SK-N-MC (cell line): Measurements from ENCODE around the gene MYOF.

Source experiments
- DNase-seq: peaks from one replicate; pipeline ENCODE4 v3.0.0-alpha.2; 2011; ENCODE audit warnings: low read depth, low spot score
- H3K27ac ChIP-seq: fragments of 200-600 bp; sonication (generic); 2 replicates; pipeline ENCODE4 v1.5.1; 2016; ENCODE audit warnings: mixed run types
- H3K36me3 ChIP-seq: fragments of 200-600 bp; sonication (generic); 2 replicates; pipeline ENCODE4 v1.6.1; 2017; ENCODE audit warnings: antibody characterized with exemption, low read length, mixed read lengths; ENCODE audit not compliant: insufficient read depth
- H3K4me3 ChIP-seq: fragments of 200-600 bp; sonication (generic); 2 replicates; pipeline ENCODE4 v1.5.1; 2016
- H3K9ac ChIP-seq: fragments of 200-600 bp; sonication (generic); 2 replicates; pipeline ENCODE4 v1.8.0; 2017; ENCODE audit warnings: mixed run types, mixed read lengths; ENCODE audit not compliant: insufficient read length
- H3K9me3 ChIP-seq: fragments of 200-600 bp; sonication (generic); 2 replicates; pipeline ENCODE4 v1.6.1; 2017; ENCODE audit warnings: low read depth, mild to moderate bottlenecking, antibody characterized with exemption, low read length, moderate library complexity, mixed read lengths
- EZH2 ChIP-seq: fragments of 200-600 bp; sonication (generic); IDR thresholded peaks from one replicate; pipeline ENCODE4 v1.6.1; 2017; ENCODE audit warnings: antibody characterized with exemption
- FOXP2 ChIP-seq: optimal IDR thresholded peaks from 2 replicates; pipeline ENCODE3; 2011; ENCODE audit warnings: mild to moderate bottlenecking, moderate library complexity; ENCODE audit not compliant: insufficient read depth; ENCODE audit errors: extremely low read length, control extremely low read depth
- POLR2AphosphoS5 ChIP-seq: IDR thresholded peaks from 2 replicates; pipeline ENCODE4 v1.6.1; 2012; ENCODE audit warnings: mild to moderate bottlenecking, low read depth, low read length, borderline replicate concordance

The MYOF gene, protein sequence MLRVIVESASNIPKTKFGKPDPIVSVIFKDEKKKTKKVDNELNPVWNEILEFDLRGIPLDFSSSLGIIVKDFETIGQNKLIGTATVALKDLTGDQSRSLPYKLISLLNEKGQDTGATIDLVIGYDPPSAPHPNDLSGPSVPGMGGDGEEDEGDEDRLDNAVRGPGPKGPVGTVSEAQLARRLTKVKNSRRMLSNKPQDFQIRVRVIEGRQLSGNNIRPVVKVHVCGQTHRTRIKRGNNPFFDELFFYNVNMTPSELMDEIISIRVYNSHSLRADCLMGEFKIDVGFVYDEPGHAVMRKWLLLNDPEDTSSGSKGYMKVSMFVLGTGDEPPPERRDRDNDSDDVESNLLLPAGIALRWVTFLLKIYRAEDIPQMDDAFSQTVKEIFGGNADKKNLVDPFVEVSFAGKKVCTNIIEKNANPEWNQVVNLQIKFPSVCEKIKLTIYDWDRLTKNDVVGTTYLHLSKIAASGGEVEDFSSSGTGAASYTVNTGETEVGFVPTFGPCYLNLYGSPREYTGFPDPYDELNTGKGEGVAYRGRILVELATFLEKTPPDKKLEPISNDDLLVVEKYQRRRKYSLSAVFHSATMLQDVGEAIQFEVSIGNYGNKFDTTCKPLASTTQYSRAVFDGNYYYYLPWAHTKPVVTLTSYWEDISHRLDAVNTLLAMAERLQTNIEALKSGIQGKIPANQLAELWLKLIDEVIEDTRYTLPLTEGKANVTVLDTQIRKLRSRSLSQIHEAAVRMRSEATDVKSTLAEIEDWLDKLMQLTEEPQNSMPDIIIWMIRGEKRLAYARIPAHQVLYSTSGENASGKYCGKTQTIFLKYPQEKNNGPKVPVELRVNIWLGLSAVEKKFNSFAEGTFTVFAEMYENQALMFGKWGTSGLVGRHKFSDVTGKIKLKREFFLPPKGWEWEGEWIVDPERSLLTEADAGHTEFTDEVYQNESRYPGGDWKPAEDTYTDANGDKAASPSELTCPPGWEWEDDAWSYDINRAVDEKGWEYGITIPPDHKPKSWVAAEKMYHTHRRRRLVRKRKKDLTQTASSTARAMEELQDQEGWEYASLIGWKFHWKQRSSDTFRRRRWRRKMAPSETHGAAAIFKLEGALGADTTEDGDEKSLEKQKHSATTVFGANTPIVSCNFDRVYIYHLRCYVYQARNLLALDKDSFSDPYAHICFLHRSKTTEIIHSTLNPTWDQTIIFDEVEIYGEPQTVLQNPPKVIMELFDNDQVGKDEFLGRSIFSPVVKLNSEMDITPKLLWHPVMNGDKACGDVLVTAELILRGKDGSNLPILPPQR (N-terminal part only)

DNA sequence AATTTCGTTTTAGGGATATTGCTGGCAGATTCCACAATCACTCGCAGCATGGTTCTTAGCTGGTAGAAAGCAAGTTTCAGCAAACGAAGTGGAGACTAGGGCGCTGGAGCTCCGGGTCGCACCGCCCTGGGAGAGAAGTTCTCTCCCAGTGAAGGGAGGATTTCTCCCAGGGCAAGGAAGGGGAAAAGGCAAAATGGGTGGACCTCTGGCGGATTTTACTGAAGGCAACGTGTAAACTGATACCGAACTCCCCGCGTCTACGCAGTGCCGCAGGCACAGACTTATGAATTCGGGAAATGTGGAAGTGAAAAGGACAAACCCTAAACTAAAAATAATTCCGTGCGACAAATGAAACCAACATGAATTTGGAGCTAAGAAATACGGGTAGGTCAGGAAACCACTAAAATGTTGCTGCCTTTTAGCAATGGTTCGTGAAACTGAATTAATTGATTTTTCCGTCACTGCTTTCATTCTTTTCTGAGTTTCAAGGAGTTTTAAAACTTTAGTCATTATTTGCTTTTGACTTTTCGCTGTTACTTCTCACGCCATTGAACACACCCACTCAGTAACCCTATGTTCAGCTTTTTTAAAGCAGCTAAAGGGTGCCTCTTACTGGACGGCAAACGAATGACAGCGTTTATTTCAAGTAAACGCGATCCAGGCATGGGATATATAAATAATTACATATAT lies at the start of gene MYOF:
MYOF (minus strand) TSS at position 190 of the 690 bp plus-strand sequence; CDS start at position 50, 140 bp downstream.
- Histone ChIP-seq H3K9me3 (no peaks in the 10 kb centered on the region), H3K27ac (no peak within 1 kb of the TSS), H3K4me3 (peak within 1 kb of the TSS; percentile 82), H3K36me3 (no peaks in the 10 kb centered on the region), H3K9ac (no peak within 1 kb of the TSS)
- TF ChIP-seq POLR2AphosphoS5 (no peak), FOXP2 (no peak), EZH2 (no peak)
- no peak for DNase-seq

DNA sequence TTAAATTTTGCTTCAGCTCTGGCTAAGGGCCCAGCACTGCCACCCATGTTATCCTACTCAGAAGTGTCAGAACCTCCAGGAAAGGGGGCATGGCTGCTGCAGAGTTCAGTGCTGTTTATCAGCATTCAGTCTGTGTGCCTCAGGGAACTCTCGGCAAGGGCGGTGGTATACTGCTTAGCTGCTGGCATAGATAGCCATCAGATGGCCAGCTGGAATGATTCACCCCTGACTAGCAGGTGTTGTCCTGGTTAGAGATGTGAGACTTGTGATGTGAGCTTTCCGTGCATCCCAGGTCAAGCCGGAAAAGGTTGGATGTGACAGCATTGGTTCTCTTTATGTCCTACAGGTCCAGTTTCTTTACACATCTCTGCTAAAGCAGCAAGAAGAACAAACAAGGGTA lies 36.4 kb upstream of the MYOF start:
- H3K9ac ChIP-seq = no peak overlapping the region
- TF ChIP-seq EZH2 (no peak), FOXP2 (no peak), POLR2AphosphoS5 (no peak)
- no peak overlapping the region for H3K4me3 ChIP-seq
- no peak overlapping the region for H3K27ac ChIP-seq
- DNase-seq = no peak
- H3K36me3 ChIP-seq = peaks cover 53% of the 10 kb centered on the region
- no peaks in the 10 kb centered on the region for H3K9me3 ChIP-seq

DNA sequence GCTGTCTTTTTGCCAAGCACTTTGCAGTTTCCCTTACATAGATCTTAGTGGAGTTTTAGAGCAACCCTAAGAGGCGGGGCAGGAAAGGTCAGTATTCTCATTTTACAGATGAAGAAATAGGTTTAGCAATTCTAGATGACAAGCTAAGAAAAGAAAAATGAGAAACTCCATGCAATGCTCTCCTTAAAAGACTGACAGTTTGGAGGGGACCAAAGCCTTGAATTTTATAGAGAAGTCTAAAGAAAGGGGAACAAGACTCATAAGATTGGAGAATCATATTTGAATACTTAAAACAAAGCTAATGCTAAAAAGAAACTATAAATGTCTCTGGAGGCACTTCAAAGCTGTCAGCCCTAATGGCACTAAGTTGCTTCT lies 33.9 kb upstream of the MYOF start:
- no peaks in the 10 kb centered on the region for H3K9me3 ChIP-seq
- H3K27ac ChIP-seq = no peak overlapping the region
- no peak overlapping the region for H3K4me3 ChIP-seq
- H3K9ac ChIP-seq = no peak overlapping the region
- H3K36me3 ChIP-seq = peaks cover 50% of the 10 kb centered on the region
- no peak for TF ChIP-seq POLR2AphosphoS5
- TF ChIP-seq FOXP2 = no peak
- TF ChIP-seq EZH2 = no peak
- no peak for DNase-seq

DNA sequence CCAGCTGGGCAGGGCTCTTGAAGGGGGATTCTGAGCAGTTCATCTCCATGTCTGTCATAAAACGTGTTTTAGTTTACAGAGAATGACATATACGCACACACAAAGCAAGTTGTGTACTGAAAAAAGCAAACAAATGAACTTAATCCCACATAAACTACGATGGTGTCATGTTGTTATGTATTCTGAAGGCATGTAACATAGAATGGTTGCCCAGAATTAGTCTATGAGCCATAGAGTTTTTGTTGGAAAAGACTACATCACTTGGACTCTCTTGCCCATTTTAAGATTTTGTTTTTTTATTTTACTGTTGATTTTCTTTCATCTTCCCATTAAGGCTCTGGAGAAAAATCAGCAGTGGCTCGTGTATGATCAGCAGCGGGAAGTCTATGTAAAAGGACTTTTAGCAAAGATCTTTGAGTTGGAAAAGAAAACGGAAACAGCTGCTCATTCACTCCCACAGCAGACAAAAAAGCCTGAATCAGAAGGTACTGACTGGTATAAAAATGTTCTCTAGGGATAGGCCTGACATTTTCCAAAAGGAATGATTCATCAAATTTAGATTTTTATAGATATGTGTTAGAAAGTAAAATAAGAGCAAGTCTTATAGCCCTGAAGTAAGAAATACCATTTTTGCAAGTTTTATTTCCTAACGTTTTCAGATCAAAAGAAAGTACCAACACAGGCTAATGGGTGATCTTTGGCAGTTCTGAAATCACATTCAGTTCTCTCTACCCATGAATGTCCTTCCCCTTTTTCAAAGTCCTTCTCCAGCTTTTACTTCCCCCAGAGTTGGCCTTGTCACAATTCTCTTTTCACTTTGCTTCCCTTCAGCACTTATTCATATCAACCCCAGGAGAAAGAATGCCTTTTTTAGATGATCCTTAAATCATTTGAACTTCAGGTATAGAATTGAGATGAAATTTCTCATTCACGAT lies 33.2 kb upstream of the MYOF start:
- no peak for DNase-seq
- no peak overlapping the region for H3K4me3 ChIP-seq
- H3K9me3 ChIP-seq = no peaks in the 10 kb centered on the region
- H3K36me3 ChIP-seq = peaks cover 44% of the 10 kb centered on the region
- H3K9ac ChIP-seq = no peak overlapping the region
- no peak overlapping the region for H3K27ac ChIP-seq
- TF ChIP-seq POLR2AphosphoS5 = no peak
- TF ChIP-seq EZH2 = no peak
- no peak for TF ChIP-seq FOXP2

DNA sequence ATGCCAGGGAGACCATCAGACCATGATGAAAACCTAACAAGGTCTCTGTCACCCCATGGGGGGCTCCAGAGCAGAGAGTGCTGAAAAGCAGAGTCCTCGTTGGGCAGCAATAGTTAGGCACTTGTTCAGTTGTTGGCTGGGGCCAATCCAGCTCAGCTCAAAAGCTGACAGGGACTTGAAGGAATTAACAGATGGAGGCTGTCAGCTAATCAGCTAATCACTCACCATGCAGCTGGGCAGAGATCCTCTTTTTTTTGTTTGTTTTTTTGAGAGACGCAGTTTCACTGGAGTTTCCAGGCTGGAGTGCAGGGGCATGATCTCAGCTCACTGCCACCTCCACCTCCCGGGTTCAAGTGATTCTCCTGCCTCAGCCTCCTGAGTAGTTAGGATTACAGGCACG lies 32.4 kb upstream of the MYOF start:
- Histone ChIP-seq H3K27ac (no peak overlapping the region), H3K4me3 (no peak overlapping the region), H3K36me3 (peaks cover 36% of the 10 kb centered on the region), H3K9me3 (no peaks in the 10 kb centered on the region), H3K9ac (no peak overlapping the region)
- no peak for DNase-seq
- no peak for TF ChIP-seq POLR2AphosphoS5
- no peak for TF ChIP-seq FOXP2
- no peak for TF ChIP-seq EZH2

DNA sequence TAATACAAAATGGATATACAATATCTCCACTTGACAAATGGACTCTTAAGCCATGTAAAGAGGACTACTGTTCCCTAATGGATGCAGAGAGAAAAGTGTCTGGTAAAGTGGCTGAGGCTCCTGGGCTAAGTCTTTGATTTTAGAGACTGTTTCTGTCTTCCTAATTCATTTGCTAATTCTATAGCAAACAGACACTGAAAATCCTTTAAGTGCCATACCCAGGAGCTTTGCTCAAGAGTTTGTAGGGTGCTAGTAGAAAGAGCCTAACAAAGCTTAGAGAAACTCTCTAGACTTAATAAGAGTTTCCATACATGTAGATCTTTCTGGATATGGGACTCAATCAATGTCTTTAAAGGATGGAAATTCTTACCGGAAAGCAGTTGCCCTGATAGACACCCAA lies 31.0 kb upstream of the MYOF start:
- Histone ChIP-seq H3K36me3 (peaks cover 24% of the 10 kb centered on the region), H3K27ac (no peak overlapping the region), H3K9me3 (no peaks in the 10 kb centered on the region), H3K9ac (no peak overlapping the region), H3K4me3 (no peak overlapping the region)
- no peak for TF ChIP-seq POLR2AphosphoS5
- no peak for TF ChIP-seq FOXP2
- DNase-seq = no peak

DNA sequence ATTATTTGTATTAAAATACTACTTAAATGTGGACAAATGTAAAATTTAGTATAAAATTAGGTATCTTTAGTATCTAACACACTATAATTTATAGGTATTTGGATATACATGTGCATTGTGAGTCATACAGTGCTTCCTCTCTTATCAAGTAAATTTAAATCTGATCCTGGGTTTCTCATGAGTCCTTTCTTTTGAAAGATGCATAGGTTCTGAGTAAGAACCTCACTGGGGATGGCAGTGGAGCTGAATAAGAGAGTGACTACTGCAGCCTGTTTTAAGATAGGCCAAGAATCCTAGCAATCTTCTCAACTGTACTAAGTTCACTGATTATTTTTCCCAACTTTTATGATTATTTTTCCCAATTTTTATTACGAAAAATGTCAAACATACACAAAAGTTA lies 30.4 kb upstream of the MYOF start:
- TF ChIP-seq POLR2AphosphoS5 = no peak
- no peak for TF ChIP-seq FOXP2
- TF ChIP-seq EZH2 = no peak
- Histone ChIP-seq H3K27ac (no peak overlapping the region), H3K9me3 (no peaks in the 10 kb centered on the region), H3K4me3 (no peak overlapping the region), H3K9ac (no peak overlapping the region), H3K36me3 (peaks cover 19% of the 10 kb centered on the region)
- DNase-seq = no peak
